ENCODE results near the gene FIGNL2.

Gene FIGNL2

GRCh38 chr12:51821440-51822260 is 26.9 kb downstream of the FIGNL2 start:
- no peak for DNase-seq (ENCODE audit: low read depth)
- no peak for TF ChIP-seq CTCF (conservative IDR thresholded peaks at IDR 0.05; ENCODE audit: low read depth, low read length)
- H3K4me3 ChIP-seq (ENCODE audit: low read depth, low read length) = no peak overlapping the region

- DNase-seq (ENCODE audit: low read depth) = no peak
- TF ChIP-seq CTCF (conservative IDR thresholded peaks at IDR 0.05; ENCODE audit: low read depth, low read length) = no peak
- H3K4me3 ChIP-seq (ENCODE audit: low read depth, low read length) = no peak overlapping the region
Observed at GRCh38 chr12:51820526-51821439, 27.7 kb downstream of the FIGNL2 start.

GRCh38 chr12:51819736-51820525 is 28.6 kb downstream of the FIGNL2 start:
- DNase-seq (ENCODE audit: low read depth) = no peak
- H3K4me3 ChIP-seq (ENCODE audit: low read depth, low read length) = no peak overlapping the region
- TF ChIP-seq CTCF (conservative IDR thresholded peaks at IDR 0.05; ENCODE audit: low read depth, low read length) = no peak

- peak; percentile 75 for DNase-seq (ENCODE audit: low read depth)
- no peak for TF ChIP-seq CTCF (conservative IDR thresholded peaks at IDR 0.05; ENCODE audit: low read depth, low read length)
- H3K4me3 ChIP-seq (ENCODE audit: low read depth, low read length) = no peak overlapping the region
Observed at GRCh38 chr12:51818566-51819300, 29.8 kb downstream of the FIGNL2 start.

- no peak for DNase-seq (ENCODE audit: low read depth)
- H3K4me3 ChIP-seq (ENCODE audit: low read depth, low read length) = no peak overlapping the region
- TF ChIP-seq CTCF (conservative IDR thresholded peaks at IDR 0.05; ENCODE audit: low read depth, low read length) = no peak
Observed at GRCh38 chr12:51818086-51818485, 30.4 kb downstream of the FIGNL2 start.
